Nucleus accumbens (tissue), 56 donors: ENCODE data around the gene GAP43.
A peak's percentile ranks its signal among the peaks of the same experiment; 100 is the strongest.

ENCODE experiments used
- DNase-seq, 56 donors: peaks; one replicate each; lab custom pipeline; 2025; lab: John Stamatoyannopoulos, UW

Gene GAP43

DNA sequence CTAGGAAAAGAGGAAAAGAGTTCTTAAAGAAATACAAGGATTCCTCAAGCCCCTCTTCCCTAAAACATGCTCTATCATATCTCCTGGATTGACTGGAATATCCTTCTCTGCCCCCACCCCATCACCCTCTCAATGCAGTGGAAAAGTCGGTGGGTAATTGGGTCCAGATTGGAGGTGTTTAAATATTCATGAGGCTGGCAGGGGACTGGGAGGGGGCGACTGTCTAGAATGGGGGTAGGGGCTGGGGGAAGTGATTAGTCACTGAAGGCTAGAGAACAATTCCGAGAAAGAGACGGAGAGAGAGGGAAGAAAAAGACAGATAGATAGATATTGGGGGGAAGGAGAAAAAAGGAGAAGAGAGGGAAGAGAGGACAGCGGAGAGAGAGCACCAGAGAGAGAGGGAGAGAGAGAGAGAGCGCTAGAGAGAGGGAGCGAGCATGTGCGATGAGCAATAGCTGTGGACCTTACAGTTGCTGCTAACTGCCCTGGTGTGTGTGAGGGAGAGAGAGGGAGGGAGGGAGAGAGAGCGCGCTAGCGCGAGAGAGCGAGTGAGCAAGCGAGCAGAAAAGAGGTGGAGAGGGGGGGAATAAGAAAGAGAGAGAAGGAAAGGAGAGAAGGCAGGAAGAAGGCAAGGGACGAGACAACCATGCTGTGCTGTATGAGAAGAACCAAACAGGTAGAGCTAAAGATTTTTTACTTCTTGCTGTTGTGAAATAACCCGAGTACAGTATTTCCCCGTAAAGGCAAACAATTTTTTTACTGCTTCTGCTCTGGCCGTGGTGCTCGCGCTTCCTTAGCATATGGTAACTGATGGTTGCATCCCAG lies at the start of gene GAP43:
Gene GAP43 (plus strand): TSS at position 467 of the 825 bp plus-strand sequence. CDS start 180 bp downstream, at position 647.
- DNase-seq, result peak in 28 of 56 donors; percentile 1 to 57 (median 18)

GRCh38 chr3:115576325-115576875 lies 46.9 kb upstream of the GAP43 start:
- DNase-seq, result no peak

GRCh38 chr3:115577000-115577399 lies 46.3 kb upstream of the GAP43 start:
- DNase-seq, result no peak

DNA sequence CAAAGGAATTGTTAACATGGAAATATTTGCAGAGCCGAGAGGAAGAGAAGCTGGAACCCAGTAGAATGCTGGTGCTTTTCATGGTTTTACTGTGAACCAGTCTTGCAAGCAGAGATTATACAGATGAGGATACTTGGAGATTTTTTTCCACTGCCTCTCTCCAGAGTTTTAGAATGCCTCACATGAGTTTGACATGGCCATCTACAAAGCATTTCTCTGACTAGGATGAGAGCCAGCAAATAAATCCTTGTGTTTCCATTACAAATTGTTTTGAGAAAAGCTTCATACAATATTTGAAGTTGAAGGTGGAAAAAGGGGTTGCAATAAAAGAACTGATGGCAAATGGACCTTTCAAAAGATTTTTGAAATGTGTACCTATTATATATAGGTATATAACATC lies 45.0 kb upstream of the GAP43 start:
- DNase-seq, result no peak

DNA sequence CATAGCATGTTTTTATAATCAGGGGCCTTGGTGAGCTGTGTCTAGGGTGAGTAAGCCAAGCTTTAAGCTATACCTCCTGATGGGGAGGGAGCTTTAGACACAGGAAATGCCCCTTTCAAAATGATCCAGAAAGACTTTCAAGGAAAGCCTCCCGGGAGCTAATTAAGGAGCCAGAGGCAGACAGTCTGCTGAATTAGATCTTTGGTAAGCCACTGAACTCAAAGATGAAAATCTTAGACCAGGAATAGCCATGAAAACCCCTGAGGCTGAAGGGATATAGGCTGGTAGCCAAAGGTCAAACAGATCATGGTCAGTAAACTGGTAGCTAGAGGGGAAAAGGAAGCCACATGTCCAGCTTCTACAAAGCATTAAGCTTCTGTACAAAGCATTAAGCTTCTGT lies 42.7 kb upstream of the GAP43 start:
- no peak for DNase-seq

DNA sequence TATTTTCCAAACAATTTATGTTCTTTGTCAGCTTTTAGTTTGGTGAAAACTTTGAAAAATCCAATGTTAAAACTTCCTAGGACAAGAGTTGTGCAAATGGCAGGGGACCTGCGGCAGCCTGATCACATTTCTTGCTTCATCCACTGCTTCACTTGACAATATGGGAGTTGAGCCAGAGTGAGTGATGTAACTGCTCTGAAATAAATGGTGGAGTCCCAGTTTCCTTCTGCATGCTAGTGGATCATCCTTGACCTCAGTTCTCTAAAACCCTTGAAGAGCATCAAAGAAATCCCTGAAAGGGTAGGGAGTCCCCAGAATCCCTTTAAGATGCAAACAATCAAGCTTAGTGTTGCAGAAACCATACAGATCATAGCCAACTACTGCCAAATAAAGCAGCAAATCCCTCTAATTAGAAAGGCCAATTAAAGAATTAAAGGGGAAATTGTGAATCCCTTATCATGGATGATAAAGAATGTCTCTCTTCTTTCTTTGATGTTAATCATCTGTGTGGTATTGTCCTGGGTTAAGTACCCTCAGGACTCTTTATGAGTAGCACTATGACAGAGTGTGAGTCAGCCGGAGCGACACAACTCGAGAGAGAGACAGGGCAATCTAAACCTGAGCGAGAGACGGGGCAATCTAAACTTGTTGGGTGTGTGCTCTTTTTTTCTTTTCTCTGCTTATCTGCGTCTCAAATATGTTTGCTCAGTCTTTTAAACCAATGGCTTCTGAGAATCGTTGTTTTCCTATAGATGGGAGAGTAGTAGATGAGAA lies 41.8 kb upstream of the GAP43 start:
- no peak for DNase-seq

DNA sequence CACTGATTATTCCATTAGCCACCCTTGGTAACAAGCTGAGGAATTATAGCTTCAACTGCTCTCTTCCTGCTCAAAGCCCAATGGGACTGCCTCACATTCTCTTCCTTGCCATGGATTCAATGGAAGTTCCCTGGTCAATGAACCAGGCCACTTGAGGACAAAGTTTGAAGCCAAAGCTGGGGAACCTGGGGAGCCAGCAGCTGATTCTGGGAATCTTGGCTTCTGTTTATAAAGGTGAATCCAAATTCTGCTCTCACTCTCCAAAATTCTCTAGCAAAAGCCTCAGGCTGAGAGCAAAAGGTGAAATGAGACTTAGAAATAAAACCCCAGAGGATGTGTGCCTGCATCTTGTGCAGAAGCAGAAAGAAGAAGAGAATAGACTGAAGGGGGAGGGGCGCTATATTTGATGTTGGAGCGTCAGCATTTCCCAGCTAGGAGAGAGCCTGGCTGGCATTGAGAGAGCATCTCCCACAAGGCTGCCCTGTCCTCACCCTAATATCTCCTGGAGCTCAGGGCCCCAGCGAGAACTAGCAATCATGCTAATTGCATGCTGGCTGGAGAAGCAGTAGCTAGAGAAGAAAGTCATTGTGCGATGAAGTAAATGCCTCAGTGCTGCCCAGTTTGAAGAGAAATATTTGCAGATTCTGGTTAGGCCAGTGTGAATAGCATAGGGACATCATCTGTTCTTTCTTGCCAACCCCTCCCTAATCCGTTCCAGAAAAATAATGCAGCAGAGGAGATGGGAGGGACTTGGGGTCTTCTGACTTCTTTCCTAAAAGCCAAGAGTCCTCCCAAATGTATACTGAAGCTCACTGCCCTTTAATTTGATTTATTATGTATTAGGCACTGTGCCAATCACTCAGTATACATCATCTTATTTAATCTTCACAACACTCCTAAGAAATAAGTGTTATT lies 34.9 kb upstream of the GAP43 start:
- no peak for DNase-seq

DNA sequence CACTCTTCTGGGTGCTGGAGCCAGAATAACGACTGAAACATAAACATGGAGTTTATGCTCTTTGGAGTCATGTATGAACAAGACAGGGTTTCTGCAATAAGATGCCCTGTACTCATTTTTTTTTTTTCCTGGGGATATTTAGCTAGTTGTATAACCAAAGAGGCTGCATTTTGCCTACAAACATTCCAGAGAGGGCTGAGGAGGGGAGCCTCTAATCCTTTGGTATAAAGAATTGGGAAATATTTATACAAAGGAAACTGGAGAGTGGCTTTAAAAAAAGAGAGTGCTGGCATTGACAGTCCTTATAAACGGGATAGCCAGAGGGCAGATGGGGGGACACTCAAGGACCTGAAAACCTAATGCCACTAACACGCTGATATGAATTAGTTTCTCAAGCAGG lies 32.4 kb upstream of the GAP43 start:
- DNase-seq, result no peak

GRCh38 chr3:115595611-115596275 lies 27.6 kb upstream of the GAP43 start:
- DNase-seq, result no peak

DNA sequence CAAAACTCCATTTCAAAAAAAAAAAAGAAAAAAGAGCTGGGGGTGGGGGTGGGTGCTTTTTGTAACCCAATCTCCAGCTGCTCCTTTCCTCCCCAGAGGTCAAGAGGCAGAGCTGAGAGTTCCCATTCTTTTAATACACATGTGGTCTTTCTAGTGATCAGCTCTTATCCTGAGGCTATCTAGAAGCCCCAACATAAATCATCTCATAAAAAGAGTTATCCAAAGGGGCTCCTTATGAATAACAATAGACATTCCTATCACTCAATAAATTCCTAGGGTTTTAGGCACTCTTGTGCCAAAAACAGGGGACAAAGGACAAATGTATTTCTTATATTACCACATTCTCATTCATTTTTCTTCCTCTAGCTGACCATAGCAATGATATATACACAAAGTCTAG lies 25.1 kb upstream of the GAP43 start:
- no peak for DNase-seq

DNA sequence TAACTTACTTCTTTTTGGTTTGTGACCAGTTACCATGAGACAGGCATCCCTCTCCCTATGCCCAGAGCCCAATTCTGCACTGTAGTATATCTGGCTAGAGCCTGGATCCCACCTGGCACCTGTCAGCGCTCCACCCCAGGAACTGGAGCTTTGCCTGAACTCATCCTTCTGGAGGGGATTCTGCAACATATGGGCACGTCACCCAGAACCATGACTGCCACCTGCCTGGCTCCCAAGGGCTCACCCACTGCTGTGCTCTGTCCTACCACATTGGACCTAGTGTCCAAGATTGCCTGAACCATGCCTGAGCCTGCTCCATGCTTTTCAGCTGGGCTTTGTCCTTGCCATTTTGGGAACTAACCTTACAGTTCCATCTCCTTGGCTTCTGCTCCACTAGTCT lies 21.1 kb upstream of the GAP43 start:
- no peak for DNase-seq

DNA sequence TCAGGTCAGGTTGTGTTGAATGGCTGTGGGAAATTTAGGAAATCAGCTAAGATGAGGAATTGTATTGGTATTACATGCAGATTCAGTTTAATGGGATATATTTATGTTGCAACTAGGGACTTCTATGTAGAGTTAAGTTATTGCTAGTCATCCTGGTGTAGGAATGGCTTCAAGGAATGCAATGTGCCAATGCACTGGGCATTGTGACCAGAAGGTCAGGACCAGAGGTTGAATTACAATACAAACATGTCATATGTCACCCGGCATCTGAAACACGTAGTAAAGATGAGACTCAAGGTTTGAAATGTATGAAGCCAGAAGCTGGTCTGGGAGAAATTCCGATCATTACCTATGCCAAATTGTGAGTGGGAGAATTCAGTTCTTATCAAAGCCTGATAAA lies 11.7 kb upstream of the GAP43 start:
- no peak for DNase-seq

- no peak for DNase-seq
Measured at GRCh38 chr3:115615001-115615814, 8.1 kb upstream of the GAP43 start.

DNA sequence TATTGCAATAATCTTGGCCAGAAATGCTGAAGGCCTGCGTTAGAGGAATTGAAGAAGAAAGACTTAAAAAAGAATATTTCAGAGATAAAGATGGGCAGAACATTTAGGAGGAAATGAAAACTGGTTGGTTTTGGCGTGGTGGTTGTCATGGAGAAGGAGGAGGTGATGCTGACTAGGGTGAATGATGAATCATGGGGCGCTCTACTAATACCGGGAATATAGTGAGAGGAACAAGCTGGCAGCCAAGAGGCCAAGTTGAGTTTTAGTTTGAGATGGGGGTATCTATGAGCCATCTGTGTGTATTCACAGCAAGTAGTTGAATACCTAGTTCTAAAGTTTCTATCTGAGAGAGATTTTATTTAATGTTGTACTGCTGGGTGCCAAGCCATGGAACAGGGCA lies 6.8 kb upstream of the GAP43 start:
- no peak for DNase-seq

GRCh38 chr3:115617591-115617990 lies 5.7 kb upstream of the GAP43 start:
- DNase-seq, result no peak

GRCh38 chr3:115624029-115624741 lies 875 bp downstream of the GAP43 start:
- DNase-seq, result peak in 9 of 56 donors; percentile 0 to 34 (median 11)

- DNase-seq, result peak in 12 of 56 donors; percentile 1 to 45 (median 10)
Measured at GRCh38 chr3:115624901-115625300, 1.6 kb downstream of the GAP43 start.

DNA sequence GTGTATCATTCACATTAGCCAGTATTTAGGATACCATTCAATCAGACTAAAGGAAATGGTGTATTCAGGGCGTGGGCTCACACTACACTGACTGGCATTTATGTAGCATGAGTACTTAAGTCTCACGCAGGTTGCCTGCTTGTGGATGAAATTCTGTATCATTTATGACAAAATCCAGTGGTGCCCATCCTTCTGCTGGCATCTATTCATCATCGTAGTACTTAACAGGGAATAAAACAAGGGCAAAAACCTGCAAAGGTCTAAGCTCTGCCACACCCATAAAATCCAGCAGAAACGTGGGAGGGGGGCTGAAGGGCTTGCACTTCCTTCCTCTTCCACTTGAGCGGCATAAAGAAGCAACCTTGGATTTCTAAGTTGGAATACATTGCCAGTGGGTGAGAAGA lies 2.7 kb downstream of the GAP43 start:
- DNase-seq, result peak in 1 of 56 donors; percentile 5
